Endothelial cell of umbilical vein (primary cell): Measurements from ENCODE around the gene POLR2C. TPM values are rescaled to one million over a fixed set of nuclear protein-coding genes. Genes with fewer than 3 reads are reported as not detected.
"Not testable (repeated sequence)": the region's sequence is repeated elsewhere in the genome, so short reads cannot be mapped to it uniquely, and the experiment has no call there.

ENCODE experiments used
- BruUV-seq: library from RNA; stranded (reverse); fragments of 400-500 nt; replicated peaks from 2 replicates; lab custom pipeline; 2021; lab: Mats Ljungman, UMichigan
- CTCF ChIA-PET: fragments of 300-600, 350-600 bp; sonication (Branson Sonifier 250); formaldehyde crosslinking; loops from one replicate; lab custom pipeline; 2021; ENCODE audit warnings: antibody characterized with exemption, inconsistent platforms; lab: Charles Lee
- POLR2A ChIA-PET: fragments of 300-600, 350-600 bp; sonication (Branson Sonifier 250); formaldehyde crosslinking; loops from one replicate; lab custom pipeline; 2021; ENCODE audit warnings: antibody characterized with exemption, inconsistent platforms; lab: Charles Lee
- DNase-seq: peaks from one replicate; pipeline ENCODE4 v3.0.0-alpha.2; 2011; ENCODE audit warnings: low read depth, low spot score
- FAIRE-seq: peaks from 2 replicates; lab custom pipeline; 2011; peaks lifted over from hg19 to GRCh38; lab: Jason Lieb, UNC
- H2AFZ ChIP-seq: 2 replicates; pipeline ENCODE4 v1.6.0; 2012; ENCODE audit warnings: low read depth, low read length, control low read depth, inconsistent platforms
- H3K27ac ChIP-seq: 2 replicates; pipeline ENCODE4 v1.5.1; 2011; ENCODE audit warnings: low read depth, mild to moderate bottlenecking, control low read depth, low read length, moderate library complexity; ENCODE audit not compliant: insufficient read depth
- H3K27me3 ChIP-seq, 2 experiments: 2 replicates each; pipeline versions ENCODE4 v1.6.0 to v1.6.1; 2011; ENCODE audit warnings: low read length in 2 of 2, mixed read lengths in 1 of 2; ENCODE audit not compliant: control insufficient read depth in 2 of 2, insufficient read depth in 2 of 2
- H3K36me3 ChIP-seq, 2 experiments: 2 replicates in 1 of 2; 3 replicates in 1 of 2; pipeline ENCODE4 v1.5.1; 2011; ENCODE audit warnings: low read length in 2 of 2, mild to moderate bottlenecking in 1 of 2, moderate library complexity in 1 of 2; ENCODE audit not compliant: control insufficient read depth in 2 of 2, insufficient read depth in 2 of 2; ENCODE audit errors: extremely low read depth in 1 of 2
- H3K4me1 ChIP-seq: 3 replicates; pipeline ENCODE4 v1.5.1; 2011; ENCODE audit warnings: mild to moderate bottlenecking, low read length; ENCODE audit not compliant: control insufficient read depth, insufficient read depth; ENCODE audit errors: extremely low read depth
- H3K4me2 ChIP-seq: 2 replicates; pipeline ENCODE4 v1.6.1; 2011; ENCODE audit warnings: low read length, control low read depth, mixed read lengths; ENCODE audit not compliant: insufficient read depth
- H3K4me3 ChIP-seq, 3 experiments: fragments of 200-600 bp in 1 of 3; sonication (generic), shearing (Covaris generic) in 1 of 3; replicated peaks in 1 of 3; 2 replicates each; pipeline ENCODE4 v1.5.1; 2011 to 2016; ENCODE audit warnings: control low read depth in 3 of 3, low read length in 3 of 3, mild to moderate bottlenecking in 2 of 3, inconsistent platforms in 1 of 3, low read depth in 1 of 3, moderate library complexity in 1 of 3; ENCODE audit not compliant: insufficient read depth in 1 of 3
- H3K79me2 ChIP-seq: 2 replicates; pipeline ENCODE4 v1.6.0; 2012; ENCODE audit warnings: low read length, inconsistent platforms; ENCODE audit not compliant: control insufficient read depth, insufficient read depth
- H3K9ac ChIP-seq: replicated peaks from 2 replicates; pipeline ENCODE3; 2011; ENCODE audit warnings: low read length, control low read depth; ENCODE audit not compliant: insufficient read depth; ENCODE audit errors: extremely low read depth
- H3K9me1 ChIP-seq: replicated peaks from 3 replicates; pipeline ENCODE4 v1.6.0; 2011; ENCODE audit warnings: mild to moderate bottlenecking, low read length; ENCODE audit not compliant: control insufficient read depth, insufficient read depth; ENCODE audit errors: extremely low read depth
- H3K9me3 ChIP-seq: replicated peaks from 2 replicates; pipeline ENCODE4 v1.5.1; 2012; ENCODE audit warnings: low read length, inconsistent platforms; ENCODE audit not compliant: control insufficient read depth, insufficient read depth
- H4K20me1 ChIP-seq: replicated peaks from 2 replicates; pipeline ENCODE3; 2011; ENCODE audit warnings: mild to moderate bottlenecking, low read length; ENCODE audit not compliant: control insufficient read depth, insufficient read depth; ENCODE audit errors: extremely low read depth
- EZH2 ChIP-seq: IDR thresholded peaks from 2 replicates; pipeline ENCODE4 v1.6.1; 2012; ENCODE audit warnings: borderline replicate concordance, low read depth, mild to moderate bottlenecking, moderate library complexity, low read length, inconsistent platforms; ENCODE audit not compliant: severe bottlenecking
- FOS ChIP-seq: IDR thresholded peaks from 2 replicates; pipeline ENCODE4 v1.6.1; 2011; ENCODE audit warnings: mild to moderate bottlenecking, low read length, moderate library complexity, borderline replicate concordance; ENCODE audit not compliant: insufficient read depth
- GATA2 ChIP-seq: IDR thresholded peaks from 2 replicates; pipeline ENCODE4 v1.7.0; 2011; ENCODE audit warnings: low read depth, mild to moderate bottlenecking, moderate library complexity, mixed read lengths, low read length; ENCODE audit not compliant: insufficient read length, insufficient read depth
- JUN ChIP-seq: IDR thresholded peaks from 2 replicates; pipeline ENCODE4 v1.6.1; 2011; ENCODE audit warnings: borderline replicate concordance, low read depth; ENCODE audit not compliant: insufficient read length, insufficient read depth
- MYC ChIP-seq: IDR thresholded peaks from one replicate; pipeline ENCODE4 v1.6.1; 2011; ENCODE audit warnings: mild to moderate bottlenecking, low read depth, low read length
- POLR2A ChIP-seq: IDR thresholded peaks from 2 replicates; pipeline ENCODE4 v1.6.1; 2012; ENCODE audit warnings: low read depth, mild to moderate bottlenecking, control low read depth, low read length
- POLR2AphosphoS5 ChIP-seq: IDR thresholded peaks from 2 replicates; pipeline ENCODE4 v1.6.1; 2012; ENCODE audit warnings: low read depth, mild to moderate bottlenecking, control low read depth, low read length, moderate library complexity; ENCODE audit not compliant: insufficient read depth
- dilution Hi-C: fragments of 300-500 bp; cut with MboI; formaldehyde crosslinking; loops from one replicate; pipeline ENCODE4 v1.15.0; 2019; ENCODE audit warnings: low sequenced_read_pairs; ENCODE audit not compliant: extremely low pct_ligation_motif_present
- intact Hi-C: fragments of 100-400 bp; cut with micrococcal nuclease; formaldehyde crosslinking; loops from one replicate; pipeline ENCODE4 v1.10.0; 2022
- polyA plus RNA-seq, 4 experiments: library from polyadenylated mRNA; depleted of rRNA in 3 of 4; stranded (reverse) in 3 of 4; unstranded in 1 of 4; fragments of >200 nt; gene quantifications; 2 replicates each; pipeline versions ENCODE4 v1.2.1 to v1.2.3, GENCODE V29; 2011 to 2012; ENCODE audit warnings: missing spikeins in 1 of 4
- total RNA-seq: library from RNA; stranded (reverse); gene quantifications from 2 replicates; pipeline ENCODE4 v1.2.3, GENCODE V29; 2021
- TF ChIP-seq, protein P1 (sequence below), 2 donors: IDR thresholded peaks; 1 replicate in 1 of 2; 2 replicates in 1 of 2; pipeline ENCODE4 v1.5.1; 2011; ENCODE audit warnings: low read length in 2 of 2, mild to moderate bottlenecking in 2 of 2, moderate library complexity in 2 of 2, control low read depth in 1 of 2, inconsistent platforms in 1 of 2, low read depth in 1 of 2; ENCODE audit not compliant: insufficient read depth in 1 of 2; ENCODE audit errors: extremely low read depth in 1 of 2
- TF ChIP-seq, protein P2 (sequence below): IDR thresholded peaks from 2 replicates; pipeline ENCODE4 v1.6.1; 2011; ENCODE audit not compliant: insufficient read depth, insufficient read length

The POLR2C gene
- total and polyA plus RNA-seq, 2 donors (not counting 3 experiments of a cell fraction or from before 2014, with no cell fraction given): 65.2 to 129 TPM

DNA sequence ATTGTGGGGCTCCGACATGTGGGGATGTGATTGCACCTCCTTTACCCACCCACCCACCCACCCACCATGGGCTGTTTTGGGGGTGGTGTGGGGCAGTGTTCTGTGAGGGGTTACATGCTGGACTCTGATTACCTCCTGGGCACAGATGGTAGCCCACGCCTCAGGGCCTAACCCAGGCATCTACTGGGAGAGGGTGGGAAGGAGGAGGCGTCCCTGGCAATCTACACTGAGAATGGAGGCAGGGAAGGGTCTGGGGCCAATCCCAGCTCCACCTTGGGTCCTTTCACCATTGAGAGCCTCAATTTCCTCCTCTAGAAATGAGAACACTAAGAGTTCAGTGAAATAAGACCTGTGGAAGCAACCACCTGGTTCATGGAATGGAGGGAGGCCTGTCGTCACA, 35.6 kb downstream of the POLR2C start:
- Histone ChIP-seq H2AFZ (no peak overlapping the region), H3K27me3 (peaks cover 0 to 12% of the 10 kb centered on the region in 2 experiments), H3K79me2 (no peaks in the 10 kb centered on the region), H3K4me1 (no peaks in the 10 kb centered on the region), H3K27ac (no peak overlapping the region), H3K4me3 (no peak overlapping the region), H3K36me3 (no peaks in the 10 kb centered on the region), H3K9me3 (no peaks in the 10 kb centered on the region), H4K20me1 (no peaks in the 10 kb centered on the region), H3K9me1 (no peaks in the 10 kb centered on the region), H3K9ac (no peak overlapping the region), H3K4me2 (no peak overlapping the region)
- CTCF ChIA-PET: no interaction called here
- intact Hi-C loops: no loop called here
- BruUV-seq: no TSS peak
- POLR2A ChIA-PET: no interaction called here
- no peak for FAIRE-seq
- TF ChIP-seq POLR2AphosphoS5 (no peak), EZH2 (no peak), FOS (no peak), JUN (no peak), POLR2A (no peak), MYC (no peak), GATA2 (no peak)
- TF ChIP-seq, protein P1, sequence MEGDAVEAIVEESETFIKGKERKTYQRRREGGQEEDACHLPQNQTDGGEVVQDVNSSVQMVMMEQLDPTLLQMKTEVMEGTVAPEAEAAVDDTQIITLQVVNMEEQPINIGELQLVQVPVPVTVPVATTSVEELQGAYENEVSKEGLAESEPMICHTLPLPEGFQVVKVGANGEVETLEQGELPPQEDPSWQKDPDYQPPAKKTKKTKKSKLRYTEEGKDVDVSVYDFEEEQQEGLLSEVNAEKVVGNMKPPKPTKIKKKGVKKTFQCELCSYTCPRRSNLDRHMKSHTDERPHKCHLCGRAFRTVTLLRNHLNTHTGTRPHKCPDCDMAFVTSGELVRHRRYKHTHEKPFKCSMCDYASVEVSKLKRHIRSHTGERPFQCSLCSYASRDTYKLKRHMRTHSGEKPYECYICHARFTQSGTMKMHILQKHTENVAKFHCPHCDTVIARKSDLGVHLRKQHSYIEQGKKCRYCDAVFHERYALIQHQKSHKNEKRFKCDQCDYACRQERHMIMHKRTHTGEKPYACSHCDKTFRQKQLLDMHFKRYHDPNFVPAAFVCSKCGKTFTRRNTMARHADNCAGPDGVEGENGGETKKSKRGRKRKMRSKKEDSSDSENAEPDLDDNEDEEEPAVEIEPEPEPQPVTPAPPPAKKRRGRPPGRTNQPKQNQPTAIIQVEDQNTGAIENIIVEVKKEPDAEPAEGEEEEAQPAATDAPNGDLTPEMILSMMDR (IDR thresholded peaks at IDR 0.05; ENCODE audit: extremely low read depth in 1 of 2, insufficient read depth in 1 of 2, low read depth in 1 of 2, low read length in 2 of 2): no peak
- TF ChIP-seq, protein P2, sequence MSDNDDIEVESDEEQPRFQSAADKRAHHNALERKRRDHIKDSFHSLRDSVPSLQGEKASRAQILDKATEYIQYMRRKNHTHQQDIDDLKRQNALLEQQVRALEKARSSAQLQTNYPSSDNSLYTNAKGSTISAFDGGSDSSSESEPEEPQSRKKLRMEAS: no peak
- dilution Hi-C loops: no loop called here
- no peak for DNase-seq

DNA sequence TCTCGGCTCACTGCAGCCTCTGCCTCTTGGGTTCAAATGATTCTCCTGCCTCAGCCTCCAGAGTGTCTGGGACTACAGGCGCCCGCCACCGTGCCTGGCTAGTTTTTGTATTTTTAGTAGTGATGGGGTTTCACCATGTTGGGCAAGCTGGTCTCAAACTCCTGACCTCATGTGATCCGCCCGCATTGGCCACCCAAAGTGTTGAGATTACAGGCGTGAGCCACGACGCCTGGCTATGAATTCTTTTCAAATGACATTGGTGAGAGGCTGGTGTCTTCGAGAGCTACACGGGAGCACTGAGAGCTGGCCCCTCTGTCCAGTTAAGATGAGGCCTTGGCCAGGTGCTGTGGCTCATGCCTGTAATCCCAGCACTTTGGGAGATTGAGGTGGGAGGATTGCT, 37.5 kb downstream of the POLR2C start:
- intact Hi-C loops, BruUV-seq, POLR2A ChIA-PET: not testable (repeated sequence)

More for the DNA sequence above, 37.5 kb downstream of the POLR2C start:
- H3K4me2 ChIP-seq, H3K36me3 ChIP-seq, H3K79me2 ChIP-seq, H3K27me3 ChIP-seq, dilution Hi-C loops, FAIRE-seq, H4K20me1 ChIP-seq, DNase-seq, H3K9ac ChIP-seq, H3K4me3 ChIP-seq, H2AFZ ChIP-seq, H3K4me1 ChIP-seq, H3K9me1 ChIP-seq, H3K9me3 ChIP-seq, H3K27ac ChIP-seq: not testable (repeated sequence)
- CTCF ChIA-PET: interaction anchor here (1.7 kb wide), 1 partner anchor 20 kb away, joined by 7 read pairs; no protein-coding TSS in a partner anchor
